Neural cell (in vitro differentiated cells): ENCODE results near the gene FAM32A. TPM values are rescaled to one million over a fixed set of nuclear protein-coding genes. Genes with fewer than 3 reads are reported as not detected.

ENCODE experiments used
- H2AFZ ChIP-seq: fragments of 200-600, 300-800 bp; sonication (generic), shearing (Covaris generic); 2 replicates; pipeline ENCODE4 v1.6.0; 2014; ENCODE audit warnings: low read depth, mild to moderate bottlenecking, antibody characterized with exemption, low read length, moderate library complexity
- H3F3A ChIP-seq: fragments of 200-600 bp; shearing (Covaris generic); 2 replicates; pipeline ENCODE4 v1.6.1; 2016; ENCODE audit warnings: mild to moderate bottlenecking, moderate library complexity, mixed read lengths, antibody characterized with exemption, low read length; ENCODE audit not compliant: insufficient read depth, poor library complexity, severe bottlenecking
- H3K27ac ChIP-seq: fragments of 200-600, 300-800 bp; sonication (generic), shearing (Covaris generic); 2 replicates; pipeline ENCODE4 v1.5.1; 2014; ENCODE audit warnings: mild to moderate bottlenecking, low read length, moderate library complexity
- H3K27me3 ChIP-seq: fragments of 300-800, 200-600 bp; sonication (generic), shearing (Covaris generic); 2 replicates; pipeline ENCODE4 v1.6.0; 2014; ENCODE audit warnings: mild to moderate bottlenecking, low read depth, low read length, moderate library complexity; ENCODE audit not compliant: insufficient read depth
- H3K36me3 ChIP-seq: fragments of 300-800, 200-600 bp; sonication (generic), shearing (Covaris generic); 2 replicates; pipeline ENCODE4 v1.5.1; 2014; ENCODE audit warnings: mild to moderate bottlenecking, antibody characterized with exemption, low read length, moderate library complexity; ENCODE audit not compliant: insufficient read depth
- H3K4me2 ChIP-seq: fragments of 300-800, 200-600 bp; sonication (generic), shearing (Covaris generic); 2 replicates; pipeline ENCODE4 v1.6.0; 2014; ENCODE audit warnings: mild to moderate bottlenecking, low read length
- H3K4me3 ChIP-seq: fragments of 300-800, 200-600 bp; sonication (generic), shearing (Covaris generic); 2 replicates; pipeline ENCODE4 v1.5.1; 2014; ENCODE audit warnings: mild to moderate bottlenecking, low read length, moderate library complexity
- H3K79me2 ChIP-seq: fragments of 200-600 bp; shearing (Covaris generic); replicated peaks from 2 replicates; pipeline ENCODE4 v1.6.0; 2014; ENCODE audit warnings: mild to moderate bottlenecking, low read length, moderate library complexity; ENCODE audit not compliant: insufficient read depth
- H3K9ac ChIP-seq: fragments of 300-800, 200-600 bp; sonication (generic), shearing (Covaris generic); 2 replicates; pipeline ENCODE4 v1.6.1; 2016; ENCODE audit warnings: mild to moderate bottlenecking, low read length, mixed read lengths
- H3K9me2 ChIP-seq: fragments of 200-600 bp; shearing (Covaris generic); 2 replicates; pipeline ENCODE4 v1.6.1; 2016; ENCODE audit warnings: mild to moderate bottlenecking, low read length, mixed read lengths; ENCODE audit not compliant: insufficient read depth
- H3K9me3 ChIP-seq: fragments of 200-600, 300-800 bp; sonication (generic), shearing (Covaris generic); 2 replicates; pipeline ENCODE4 v1.6.1; 2016; ENCODE audit warnings: mild to moderate bottlenecking, mixed run types, low read length, moderate library complexity, mixed read lengths
- H4K20me1 ChIP-seq: fragments of 200-600 bp; shearing (Covaris generic); 2 replicates; pipeline ENCODE4 v1.6.1; 2016; ENCODE audit warnings: mild to moderate bottlenecking, mixed run types; ENCODE audit not compliant: insufficient read depth
- CTCF ChIP-seq: fragments of 450-650 bp; IDR thresholded peaks from 2 replicates; pipeline ENCODE4 v1.5.1; 2014; ENCODE audit warnings: antibody characterized with exemption, mild to moderate bottlenecking, moderate library complexity; ENCODE audit not compliant: poor library complexity, severe bottlenecking
- EP300 ChIP-seq: fragments of 450-650 bp; conservative IDR thresholded peaks from 2 replicates; pipeline ENCODE4 v1.6.1; 2014; ENCODE audit warnings: antibody characterized with exemption, mild to moderate bottlenecking, moderate library complexity; ENCODE audit not compliant: poor library complexity, severe bottlenecking
- EZH2 ChIP-seq: fragments of 200-600, 300-800 bp; shearing (Covaris generic), sonication (generic); IDR thresholded peaks from 2 replicates; pipeline ENCODE4 v1.6.1; 2014; ENCODE audit warnings: antibody characterized with exemption, low read length, borderline replicate concordance, mild to moderate bottlenecking; ENCODE audit not compliant: insufficient read depth, poor library complexity, severe bottlenecking
- MXI1 ChIP-seq: fragments of 450-650 bp; conservative IDR thresholded peaks from 2 replicates; pipeline ENCODE4 v1.6.1; 2014; ENCODE audit warnings: antibody characterized with exemption, mild to moderate bottlenecking; ENCODE audit not compliant: poor library complexity, severe bottlenecking
- POLR2AphosphoS5 ChIP-seq: IDR thresholded peaks from 2 replicates; pipeline ENCODE4 v1.6.1; 2012
- RAD21 ChIP-seq: fragments of 450-650 bp; conservative IDR thresholded peaks from 2 replicates; pipeline ENCODE4 v1.6.1; 2014; ENCODE audit warnings: antibody characterized with exemption, mild to moderate bottlenecking, moderate library complexity
- SMC3 ChIP-seq: fragments of 450-650 bp; conservative IDR thresholded peaks from 2 replicates; pipeline ENCODE4 v1.6.1; 2014; ENCODE audit warnings: antibody characterized with exemption, mild to moderate bottlenecking, moderate library complexity; ENCODE audit not compliant: poor library complexity
- TAF1 ChIP-seq: IDR thresholded peaks from 2 replicates; pipeline ENCODE4 v1.6.1; 2012; ENCODE audit warnings: low read depth
- polyA plus RNA-seq: library from polyadenylated mRNA; depleted of rRNA; stranded (reverse); fragments of >200 nt; gene quantifications from 2 replicates; pipeline ENCODE4 v1.2.3, GENCODE V29; 2014
- TF ChIP-seq, protein P1 (sequence below): IDR thresholded peaks from 2 replicates; pipeline ENCODE4 v1.6.1; 2012; ENCODE audit warnings: borderline replicate concordance

Gene FAM32A
- polyA plus RNA-seq, 1 donor from 2014 or later: 545 TPM

DNA sequence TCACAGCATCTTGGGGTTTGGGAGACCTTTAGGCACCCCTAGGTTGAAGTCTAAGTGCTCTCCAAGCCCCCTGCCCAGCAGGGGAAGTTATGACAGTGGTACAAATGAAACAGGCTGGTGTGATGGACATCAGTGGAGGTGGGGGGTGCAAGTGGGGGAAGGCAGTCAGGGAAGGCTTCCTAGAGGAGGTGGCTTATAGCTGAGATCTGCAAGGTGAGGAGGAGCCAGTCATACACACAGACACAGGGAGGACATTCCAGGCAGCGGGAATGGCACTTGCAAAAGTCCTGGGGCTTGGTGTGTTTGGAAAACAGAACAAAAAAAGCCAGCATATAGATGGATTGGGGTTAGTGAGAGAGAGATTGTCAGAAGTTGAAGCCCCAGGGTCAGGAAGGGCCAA, 30.1 kb upstream of the FAM32A start:
- no peaks in the 10 kb centered on the region for H3K9me3 ChIP-seq
- H3K36me3 ChIP-seq: no peaks in the 10 kb centered on the region
- H3K27ac ChIP-seq: no peak overlapping the region
- H3K9ac ChIP-seq: no peak overlapping the region
- H3K4me3 ChIP-seq: no peak overlapping the region
- no peaks in the 10 kb centered on the region for H3K27me3 ChIP-seq
- no peak overlapping the region for H3K4me2 ChIP-seq
- no peaks in the 10 kb centered on the region for H3K79me2 ChIP-seq
- no peak for TF ChIP-seq POLR2AphosphoS5
- TF ChIP-seq RAD21: no peak
- no peak for TF ChIP-seq MXI1
- H2AFZ ChIP-seq: no peak overlapping the region
- no peaks in the 10 kb centered on the region for H3K9me2 ChIP-seq
- H3F3A ChIP-seq: no peaks in the 10 kb centered on the region
- no peaks in the 10 kb centered on the region for H4K20me1 ChIP-seq

- Histone ChIP-seq H3K36me3 (no peaks in the 10 kb centered on the region), H3K27ac (no peak overlapping the region), H2AFZ (no peak overlapping the region), H4K20me1 (no peaks in the 10 kb centered on the region), H3K9me3 (no peaks in the 10 kb centered on the region), H3K4me3 (no peak overlapping the region), H3K4me2 (no peak overlapping the region), H3F3A (no peaks in the 10 kb centered on the region), H3K9ac (no peak overlapping the region), H3K27me3 (no peaks in the 10 kb centered on the region), H3K9me2 (no peaks in the 10 kb centered on the region), H3K79me2 (no peaks in the 10 kb centered on the region)
- TF ChIP-seq TAF1 (no peak), POLR2AphosphoS5 (no peak), CTCF (no peak), RAD21 (no peak), SMC3 (no peak), EZH2 (no peak), MXI1 (no peak), EP300 (no peak)
- TF ChIP-seq, protein P1, sequence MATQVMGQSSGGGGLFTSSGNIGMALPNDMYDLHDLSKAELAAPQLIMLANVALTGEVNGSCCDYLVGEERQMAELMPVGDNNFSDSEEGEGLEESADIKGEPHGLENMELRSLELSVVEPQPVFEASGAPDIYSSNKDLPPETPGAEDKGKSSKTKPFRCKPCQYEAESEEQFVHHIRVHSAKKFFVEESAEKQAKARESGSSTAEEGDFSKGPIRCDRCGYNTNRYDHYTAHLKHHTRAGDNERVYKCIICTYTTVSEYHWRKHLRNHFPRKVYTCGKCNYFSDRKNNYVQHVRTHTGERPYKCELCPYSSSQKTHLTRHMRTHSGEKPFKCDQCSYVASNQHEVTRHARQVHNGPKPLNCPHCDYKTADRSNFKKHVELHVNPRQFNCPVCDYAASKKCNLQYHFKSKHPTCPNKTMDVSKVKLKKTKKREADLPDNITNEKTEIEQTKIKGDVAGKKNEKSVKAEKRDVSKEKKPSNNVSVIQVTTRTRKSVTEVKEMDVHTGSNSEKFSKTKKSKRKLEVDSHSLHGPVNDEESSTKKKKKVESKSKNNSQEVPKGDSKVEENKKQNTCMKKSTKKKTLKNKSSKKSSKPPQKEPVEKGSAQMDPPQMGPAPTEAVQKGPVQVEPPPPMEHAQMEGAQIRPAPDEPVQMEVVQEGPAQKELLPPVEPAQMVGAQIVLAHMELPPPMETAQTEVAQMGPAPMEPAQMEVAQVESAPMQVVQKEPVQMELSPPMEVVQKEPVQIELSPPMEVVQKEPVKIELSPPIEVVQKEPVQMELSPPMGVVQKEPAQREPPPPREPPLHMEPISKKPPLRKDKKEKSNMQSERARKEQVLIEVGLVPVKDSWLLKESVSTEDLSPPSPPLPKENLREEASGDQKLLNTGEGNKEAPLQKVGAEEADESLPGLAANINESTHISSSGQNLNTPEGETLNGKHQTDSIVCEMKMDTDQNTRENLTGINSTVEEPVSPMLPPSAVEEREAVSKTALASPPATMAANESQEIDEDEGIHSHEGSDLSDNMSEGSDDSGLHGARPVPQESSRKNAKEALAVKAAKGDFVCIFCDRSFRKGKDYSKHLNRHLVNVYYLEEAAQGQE: no peak
Measured at GRCh38 chr19:16156904-16157303, 28.3 kb upstream of the FAM32A start.

GRCh38 chr19:16157601-16158000, 27.6 kb upstream of the FAM32A start:
- Histone ChIP-seq H3K4me2 (no peak overlapping the region), H3K27ac (no peak overlapping the region), H3K36me3 (no peaks in the 10 kb centered on the region), H3K79me2 (no peaks in the 10 kb centered on the region), H3K9ac (no peak overlapping the region), H3F3A (no peaks in the 10 kb centered on the region), H3K4me3 (no peak overlapping the region), H2AFZ (no peak overlapping the region), H4K20me1 (no peaks in the 10 kb centered on the region), H3K27me3 (no peaks in the 10 kb centered on the region), H3K9me3 (no peaks in the 10 kb centered on the region), H3K9me2 (no peaks in the 10 kb centered on the region)
- TF ChIP-seq TAF1 (no peak), EP300 (no peak), RAD21 (no peak), POLR2AphosphoS5 (no peak), EZH2 (no peak), SMC3 (no peak), MXI1 (no peak), CTCF (no peak)
- TF ChIP-seq, protein P1: no peak
